ENCODE data around the gene MSANTD1. TPM values are rescaled to one million over a fixed set of nuclear protein-coding genes. Genes with fewer than 3 reads are reported as not detected.

The MSANTD1 gene
- total RNA-seq, 1 experiment from 2014 or later, result 0.71 TPM

GRCh38 chr4:3220476-3221183, 28.3 kb upstream of the MSANTD1 start (continued):
- TF ChIP-seq FOSL1 (IDR thresholded peaks at IDR 0.05; ENCODE audit: low read depth) (no peak), EZH2phosphoT487 (IDR thresholded peaks at IDR 0.05; ENCODE audit: borderline replicate concordance) (no peak), SIN3A (IDR thresholded peaks at IDR 0.05; ENCODE audit: low read depth) (no peak), EGR1 (IDR thresholded peaks at IDR 0.05; ENCODE audit: low read depth) (no peak), EZH2 (IDR thresholded peaks at IDR 0.05) (no peak), YY1 (IDR thresholded peaks at IDR 0.05; ENCODE audit: extremely low read depth, insufficient replicate concordance, low read depth, low read length) (no peak), ATF3 (IDR thresholded peaks at IDR 0.05) (no peak)

GRCh38 chr4:3221184-3221494, 27.8 kb upstream of the MSANTD1 start:
- ChIA-PET POLR2A (no interaction called here), RAD21 (ENCODE audit: low non-redundant PET in 1 of 2, low total read pairs in 2 of 2, uncharacterized antibody in 2 of 2, unreplicated experiment in 2 of 2) (no interaction called here), CTCF (no interaction called here)
- H3K9ac ChIP-seq (ENCODE audit: low read length), result no peak overlapping the region
- H3K27me3 ChIP-seq (ENCODE audit: insufficient read depth, low read length), result no peaks in the 10 kb centered on the region
- H4K20me1 ChIP-seq (ENCODE audit: insufficient read depth), result no peaks in the 10 kb centered on the region
- TF ChIP-seq CEBPB (IDR thresholded peaks at IDR 0.05; ENCODE audit: low read depth) (no peak), ELF1 (IDR thresholded peaks at IDR 0.05; ENCODE audit: borderline replicate concordance, low read depth) (no peak), TCF7L2 (IDR thresholded peaks at IDR 0.05; ENCODE audit: borderline replicate concordance, extremely low read depth, insufficient read depth, insufficient read length) (no peak), POLR2AphosphoS5 (IDR thresholded peaks at IDR 0.05; ENCODE audit: low read depth, low read length) (no peak), FOSL1 (IDR thresholded peaks at IDR 0.05; ENCODE audit: low read depth) (no peak), YY1 (IDR thresholded peaks at IDR 0.05; ENCODE audit: extremely low read depth, insufficient replicate concordance, low read depth, low read length) (no peak), SIN3A (IDR thresholded peaks at IDR 0.05; ENCODE audit: low read depth) (no peak), RAD21 (IDR thresholded peaks at IDR 0.05; ENCODE audit: low read depth) (no peak), ZFX (IDR thresholded peaks at IDR 0.05) (no peak), CBX3 (IDR thresholded peaks at IDR 0.05; ENCODE audit: low read depth) (no peak), MAX (IDR thresholded peaks at IDR 0.05) (no peak), ATF3 (IDR thresholded peaks at IDR 0.05) (no peak), EZH2phosphoT487 (IDR thresholded peaks at IDR 0.05; ENCODE audit: borderline replicate concordance) (no peak), JUND (IDR thresholded peaks at IDR 0.05) (no peak)
- H3K27ac ChIP-seq (ENCODE audit: low read depth, low read length), result no peak overlapping the region
- peaks cover 0 to 14% of the 10 kb centered on the region in 2 experiments; a peak in 2 of 4 replicates for H3K36me3 ChIP-seq (ENCODE audit: control insufficient read depth in 1 of 2, insufficient read depth in 2 of 2, low read length in 2 of 2)
- DNase-seq (ENCODE audit: low read depth, low spot score), result no peak
- no peaks in the 10 kb centered on the region for H3K4me1 ChIP-seq (ENCODE audit: control insufficient read depth in 1 of 2, insufficient read depth in 2 of 2, low read length in 2 of 2)
- no peak for ATAC-seq
- intact Hi-C loops (cut with micrococcal nuclease), result no loop called here
- H3K9me3 ChIP-seq (ENCODE audit: control insufficient read depth in 1 of 2, insufficient read depth in 1 of 2, low read depth in 1 of 2, low read length in 2 of 2), result no peaks in the 10 kb centered on the region
- no peaks in the 10 kb centered on the region for H3K9me2 ChIP-seq (ENCODE audit: insufficient read depth)
- no peak overlapping the region for H2AFZ ChIP-seq (ENCODE audit: low read depth, low read length, poor library complexity, severe bottlenecking)
- H3K4me2 ChIP-seq (ENCODE audit: low read length), result no peak overlapping the region
- BruUV-seq (replicated peaks), result no TSS peak
- no peaks in the 10 kb centered on the region for H3K79me2 ChIP-seq (ENCODE audit: insufficient read depth, low read length)
- no peak overlapping the region for H3K4me3 ChIP-seq (replicated peaks in 1 of 2; ENCODE audit: low read depth in 1 of 2, low read length in 2 of 2)

Measured in HCT116 (cell line).